Measurements from ENCODE around the gene DUSP8. TPM values are rescaled to one million over a fixed set of nuclear protein-coding genes. Genes with fewer than 3 reads are reported as not detected.

DUSP8 gene
- total RNA-seq, 1 experiment from 2014 or later: 4.4 TPM

DNA sequence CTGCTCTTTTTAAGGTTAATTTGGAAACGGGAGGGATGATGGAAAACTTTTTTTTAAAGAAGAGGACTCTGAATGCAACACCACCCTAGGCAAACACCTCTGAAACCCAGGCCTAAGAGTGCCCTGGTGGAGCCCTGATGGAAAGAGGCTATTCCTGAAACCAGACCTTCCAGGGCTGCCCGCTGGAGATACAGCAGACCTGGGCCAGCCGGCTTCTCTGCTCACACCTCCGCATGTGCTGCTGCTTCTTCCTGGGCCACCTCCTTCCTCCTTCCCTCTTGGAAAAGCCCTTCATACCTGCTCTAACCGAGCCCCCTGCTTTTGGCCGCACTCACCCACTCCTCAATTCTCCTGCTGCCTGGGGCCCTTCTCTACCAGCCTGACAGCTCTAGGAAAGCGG, 37.9 kb downstream of the DUSP8 start:
- no peaks in the 10 kb centered on the region for H3K36me3 Mint-ChIP-seq (ENCODE audit: insufficient read depth in 1 of 3, low read depth in 3 of 3)
- Histone ChIP-seq H4K91ac (ENCODE audit: insufficient read length, low read depth, low read length) (no peak overlapping the region), H2BK120ac (ENCODE audit: low read depth, low read length, poor library complexity, severe bottlenecking) (no peak overlapping the region), H3K14ac (ENCODE audit: insufficient read depth, low read length) (no peak overlapping the region), H3K23me2 (ENCODE audit: insufficient read length, low read depth, low read length, poor library complexity, severe bottlenecking) (no peaks in the 10 kb centered on the region), H2AK5ac (ENCODE audit: insufficient read length, low read length) (no peak overlapping the region), H2BK20ac (ENCODE audit: low read depth, low read length, poor library complexity, severe bottlenecking) (no peak overlapping the region), H3K4me2 (ENCODE audit: insufficient read depth, insufficient read length, low read length) (no peak overlapping the region), H3K27me3 (ENCODE audit: insufficient read depth, low read length) (no peaks in the 10 kb centered on the region; the same call in 1 of the 2 replicates), H3K56ac (ENCODE audit: insufficient read length, low read depth, low read length) (no peak overlapping the region), H3K79me2 (ENCODE audit: insufficient read depth, low read length) (peaks cover 1% of the 10 kb centered on the region; the same call in 1 of the 2 replicates), H3K27ac (ENCODE audit: insufficient read length, low read depth, low read length) (no peak overlapping the region), H3K18ac (ENCODE audit: insufficient read length, low read depth, low read length) (no peak overlapping the region), H3K4me1 (ENCODE audit: insufficient read depth, low read length) (no peaks in the 10 kb centered on the region), H4K5ac (ENCODE audit: insufficient read length, low read depth, low read length) (no peak overlapping the region), H3K9ac (ENCODE audit: extremely low read depth, insufficient read length, low read length) (no peak overlapping the region), H4K20me1 (ENCODE audit: control insufficient read depth, insufficient read depth, insufficient read length) (peaks cover 3% of the 10 kb centered on the region), H4K8ac (replicated peaks; ENCODE audit: insufficient read length, low read depth, low read length) (no peak overlapping the region), H3K23ac (ENCODE audit: insufficient read length, low read depth, low read length) (no peak overlapping the region), H2BK12ac (ENCODE audit: insufficient read length, low read depth, low read length) (no peak overlapping the region), H3K4ac (ENCODE audit: low read depth, low read length) (no peak overlapping the region), H2AFZ (ENCODE audit: low read length) (no peak overlapping the region), H2BK15ac (ENCODE audit: low read depth, low read length) (no peak overlapping the region), H3K9me3 (ENCODE audit: control insufficient read depth, low read depth, low read length) (no peaks in the 10 kb centered on the region), H2BK5ac (ENCODE audit: insufficient read length, low read length) (no peak overlapping the region), H3K79me1 (ENCODE audit: insufficient read depth, low read depth, low read length, poor library complexity, severe bottlenecking) (peaks cover 8% of the 10 kb centered on the region), H3T11ph (ENCODE audit: low read length) (no peak overlapping the region)
- H3K9me3 Mint-ChIP-seq: no peaks in the 10 kb centered on the region
- H3K27ac Mint-ChIP-seq: no peak overlapping the region
- H3K27me3 Mint-ChIP-seq (ENCODE audit: low read depth): peaks cover 16% of the 10 kb centered on the region
- WGBS (ENCODE audit: extremely low coverage, insufficient read length, low lambda C conversion rate): no CpG with 5 or more reads among the region's 7 CpGs
- H3K4me1 Mint-ChIP-seq: peaks cover 0 to 7% of the 10 kb centered on the region in 2 experiments; a peak in 2 of 4 replicates
- no peak overlapping the region for H3K4me3 Mint-ChIP-seq
- TF ChIP-seq, protein P1, sequence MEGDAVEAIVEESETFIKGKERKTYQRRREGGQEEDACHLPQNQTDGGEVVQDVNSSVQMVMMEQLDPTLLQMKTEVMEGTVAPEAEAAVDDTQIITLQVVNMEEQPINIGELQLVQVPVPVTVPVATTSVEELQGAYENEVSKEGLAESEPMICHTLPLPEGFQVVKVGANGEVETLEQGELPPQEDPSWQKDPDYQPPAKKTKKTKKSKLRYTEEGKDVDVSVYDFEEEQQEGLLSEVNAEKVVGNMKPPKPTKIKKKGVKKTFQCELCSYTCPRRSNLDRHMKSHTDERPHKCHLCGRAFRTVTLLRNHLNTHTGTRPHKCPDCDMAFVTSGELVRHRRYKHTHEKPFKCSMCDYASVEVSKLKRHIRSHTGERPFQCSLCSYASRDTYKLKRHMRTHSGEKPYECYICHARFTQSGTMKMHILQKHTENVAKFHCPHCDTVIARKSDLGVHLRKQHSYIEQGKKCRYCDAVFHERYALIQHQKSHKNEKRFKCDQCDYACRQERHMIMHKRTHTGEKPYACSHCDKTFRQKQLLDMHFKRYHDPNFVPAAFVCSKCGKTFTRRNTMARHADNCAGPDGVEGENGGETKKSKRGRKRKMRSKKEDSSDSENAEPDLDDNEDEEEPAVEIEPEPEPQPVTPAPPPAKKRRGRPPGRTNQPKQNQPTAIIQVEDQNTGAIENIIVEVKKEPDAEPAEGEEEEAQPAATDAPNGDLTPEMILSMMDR (conservative IDR thresholded peaks at IDR 0.05): no peak
- DNase-seq: no peak
